OCI-LY1 (cell line): Measurements from ENCODE around the gene CST8.

ENCODE experiments used
- H2AFZ ChIP-seq: fragments of 200-600 bp; sonication (generic), shearing (Covaris generic); 2 replicates; pipeline ENCODE4 v1.6.0; 2014; ENCODE audit warnings: antibody characterized with exemption, mild to moderate bottlenecking, low read length
- H3F3A ChIP-seq: fragments of 200-600 bp; sonication (generic), shearing (Covaris generic); 2 replicates; pipeline ENCODE4 v1.6.0; 2014; ENCODE audit warnings: mild to moderate bottlenecking, antibody characterized with exemption, low read length, moderate library complexity; ENCODE audit not compliant: insufficient read depth
- H3K27ac ChIP-seq: fragments of 200-600 bp; sonication (generic); 2 replicates; pipeline ENCODE4 v1.5.1; 2014; ENCODE audit warnings: low read length, mixed run types, mild to moderate bottlenecking, low read depth; ENCODE audit not compliant: poor library complexity, severe bottlenecking
- H3K27me3 ChIP-seq: fragments of 200-600 bp; sonication (generic); 2 replicates; pipeline ENCODE4 v1.6.0; 2014; ENCODE audit warnings: antibody characterized with exemption, mild to moderate bottlenecking, low read length, moderate library complexity; ENCODE audit not compliant: insufficient read depth
- H3K36me3 ChIP-seq: fragments of 200-600 bp; sonication (generic); 2 replicates; pipeline ENCODE4 v1.6.1; 2014; ENCODE audit warnings: mild to moderate bottlenecking, antibody characterized with exemption, low read length, moderate library complexity, mixed read lengths; ENCODE audit not compliant: insufficient read depth
- H3K4me1 ChIP-seq: fragments of 200-600 bp; sonication (generic); 2 replicates; pipeline ENCODE4 v1.5.1; 2014; ENCODE audit warnings: mild to moderate bottlenecking, low read length, moderate library complexity; ENCODE audit not compliant: insufficient read depth, severe bottlenecking
- H3K4me2 ChIP-seq: fragments of 200-600 bp; sonication (generic), shearing (Covaris generic); 2 replicates; pipeline ENCODE4 v1.6.1; 2014; ENCODE audit warnings: low read length
- H3K4me3 ChIP-seq: fragments of 200-600 bp; sonication (generic); 2 replicates; pipeline ENCODE4 v1.5.1; 2014; ENCODE audit warnings: low read length, low read depth, mild to moderate bottlenecking, mixed read lengths; ENCODE audit not compliant: poor library complexity, severe bottlenecking
- H3K79me2 ChIP-seq: fragments of 200-600 bp; shearing (Covaris generic); 2 replicates; pipeline ENCODE4 v1.6.1; 2016; ENCODE audit warnings: mixed run types, low read length, mixed read lengths; ENCODE audit not compliant: insufficient read depth
- H3K9ac ChIP-seq: fragments of 200-600 bp; sonication (generic), shearing (Covaris generic); 2 replicates; pipeline ENCODE4 v1.6.1; 2014; ENCODE audit warnings: mild to moderate bottlenecking, low read length, mixed read lengths
- H3K9me2 ChIP-seq: fragments of 200-600 bp; sonication (generic), shearing (Covaris generic); 2 replicates; pipeline ENCODE4 v1.6.1; 2014; ENCODE audit warnings: low read depth, mild to moderate bottlenecking, low read length, mixed read lengths
- H3K9me3 ChIP-seq: fragments of 200-600 bp; shearing (Covaris generic); 2 replicates; pipeline ENCODE4 v1.6.1; 2014; ENCODE audit warnings: low read length, mixed read lengths
- H4K20me1 ChIP-seq: fragments of 200-600 bp; sonication (generic), shearing (Covaris generic); 2 replicates; pipeline ENCODE4 v1.6.0; 2016; ENCODE audit warnings: mild to moderate bottlenecking, low read length; ENCODE audit not compliant: insufficient read depth
- EZH2 ChIP-seq: fragments of 200-600 bp; sonication (generic), shearing (Covaris generic); IDR thresholded peaks from 2 replicates; pipeline ENCODE4 v1.8.0; 2017; ENCODE audit warnings: borderline replicate concordance, mixed run types, mild to moderate bottlenecking, antibody characterized with exemption, low read length, moderate library complexity, mixed read lengths
- TF ChIP-seq, protein P1 (sequence below): fragments of 200-600 bp; sonication (generic), shearing (Covaris generic); IDR thresholded peaks from 2 replicates; pipeline ENCODE4 v1.5.1; 2017; ENCODE audit warnings: mild to moderate bottlenecking, antibody characterized with exemption, low read length, moderate library complexity, mixed read lengths

CST8 gene

DNA sequence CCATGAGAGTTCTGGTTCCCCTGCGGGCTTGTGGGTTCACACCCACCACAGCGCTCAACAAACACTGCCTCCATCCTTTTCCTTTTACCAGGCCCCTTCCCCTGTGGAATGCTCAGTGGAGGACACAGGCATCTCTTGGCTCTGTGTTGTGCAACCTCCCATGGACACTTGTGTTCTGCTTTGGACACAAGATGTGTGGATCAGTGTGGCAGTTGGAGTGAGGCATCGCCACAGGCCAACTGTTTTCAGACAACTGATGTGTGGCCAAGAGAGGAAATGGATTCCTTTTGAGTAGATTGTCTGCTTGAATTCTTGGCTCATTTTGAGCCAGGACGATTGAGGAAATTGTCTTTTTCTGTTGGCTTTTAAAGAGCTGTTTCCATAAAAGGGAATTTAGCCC is 26.8 kb downstream of the CST8 start:
- Histone ChIP-seq H3K4me1 (no peaks in the 10 kb centered on the region), H3K9me3 (no peaks in the 10 kb centered on the region), H3K4me2 (no peak overlapping the region), H3K9ac (no peak overlapping the region), H4K20me1 (no peaks in the 10 kb centered on the region), H3K27me3 (0 out of 2 replicates have a peak, but pooled peaks cover 3% of the 10 kb centered on the region), H3K9me2 (no peaks in the 10 kb centered on the region), H3K79me2 (no peaks in the 10 kb centered on the region), H3F3A (no peaks in the 10 kb centered on the region), H2AFZ (no peak overlapping the region), H3K36me3 (no peaks in the 10 kb centered on the region), H3K27ac (no peak overlapping the region), H3K4me3 (no peak overlapping the region)
- TF ChIP-seq, protein P1, sequence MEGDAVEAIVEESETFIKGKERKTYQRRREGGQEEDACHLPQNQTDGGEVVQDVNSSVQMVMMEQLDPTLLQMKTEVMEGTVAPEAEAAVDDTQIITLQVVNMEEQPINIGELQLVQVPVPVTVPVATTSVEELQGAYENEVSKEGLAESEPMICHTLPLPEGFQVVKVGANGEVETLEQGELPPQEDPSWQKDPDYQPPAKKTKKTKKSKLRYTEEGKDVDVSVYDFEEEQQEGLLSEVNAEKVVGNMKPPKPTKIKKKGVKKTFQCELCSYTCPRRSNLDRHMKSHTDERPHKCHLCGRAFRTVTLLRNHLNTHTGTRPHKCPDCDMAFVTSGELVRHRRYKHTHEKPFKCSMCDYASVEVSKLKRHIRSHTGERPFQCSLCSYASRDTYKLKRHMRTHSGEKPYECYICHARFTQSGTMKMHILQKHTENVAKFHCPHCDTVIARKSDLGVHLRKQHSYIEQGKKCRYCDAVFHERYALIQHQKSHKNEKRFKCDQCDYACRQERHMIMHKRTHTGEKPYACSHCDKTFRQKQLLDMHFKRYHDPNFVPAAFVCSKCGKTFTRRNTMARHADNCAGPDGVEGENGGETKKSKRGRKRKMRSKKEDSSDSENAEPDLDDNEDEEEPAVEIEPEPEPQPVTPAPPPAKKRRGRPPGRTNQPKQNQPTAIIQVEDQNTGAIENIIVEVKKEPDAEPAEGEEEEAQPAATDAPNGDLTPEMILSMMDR, result no peak
- no peak for TF ChIP-seq EZH2

DNA sequence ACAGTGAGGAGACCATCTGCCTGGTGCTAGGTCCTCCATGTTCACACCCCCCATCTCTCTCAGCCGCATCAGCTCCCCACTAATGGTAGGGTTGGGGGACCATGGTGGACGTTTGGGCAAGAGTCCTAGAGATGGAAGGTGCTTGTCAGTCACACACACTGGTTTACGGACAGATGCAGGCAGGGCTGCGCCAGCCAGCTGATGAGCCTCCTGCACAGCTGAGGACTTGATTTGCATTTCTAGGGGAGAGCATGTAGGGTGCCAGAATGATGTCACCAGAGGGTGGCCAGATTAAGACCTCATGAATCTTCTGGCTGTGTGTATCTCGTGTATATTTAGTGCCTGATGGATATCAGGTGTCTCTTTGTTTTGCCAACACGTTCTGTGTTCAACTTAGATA is 28.6 kb downstream of the CST8 start:
- no peaks in the 10 kb centered on the region for H3K9me2 ChIP-seq

DNA sequence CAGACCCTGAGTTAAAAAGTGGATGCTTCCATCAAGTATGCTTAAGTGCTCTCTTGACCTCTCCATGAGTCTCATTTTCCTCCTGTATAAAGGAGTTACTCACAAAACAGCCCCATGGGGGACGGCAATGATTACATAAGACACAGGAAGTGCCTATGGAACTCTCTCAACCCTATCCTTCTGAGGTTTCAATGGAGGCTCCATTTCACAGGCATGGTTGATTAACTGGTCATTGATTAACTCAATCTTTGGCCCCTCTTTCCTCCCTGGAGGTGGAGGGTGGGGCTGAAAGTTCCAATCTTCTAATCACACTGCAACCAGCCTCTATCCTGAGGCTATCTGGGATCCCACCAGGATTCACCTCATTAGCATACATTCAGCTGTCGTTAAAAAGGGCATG is 29.3 kb downstream of the CST8 start:
- Histone ChIP-seq H3K36me3 (no peaks in the 10 kb centered on the region), H3K27ac (no peak overlapping the region), H3K4me3 (no peak overlapping the region), H3K4me1 (no peaks in the 10 kb centered on the region), H3K9ac (no peak overlapping the region), H3K27me3 (0 out of 2 replicates have a peak, but pooled peaks cover 3% of the 10 kb centered on the region), H4K20me1 (no peaks in the 10 kb centered on the region), H3K4me2 (no peak overlapping the region), H2AFZ (no peak overlapping the region), H3K79me2 (no peaks in the 10 kb centered on the region), H3F3A (no peaks in the 10 kb centered on the region), H3K9me2 (no peaks in the 10 kb centered on the region), H3K9me3 (no peaks in the 10 kb centered on the region)
- no peak for TF ChIP-seq EZH2
- TF ChIP-seq, protein P1, result no peak

More for the DNA sequence above, 28.6 kb downstream of the CST8 start:
- Histone ChIP-seq H3K36me3 (no peaks in the 10 kb centered on the region), H3K27me3 (0 out of 2 replicates have a peak, but pooled peaks cover 3% of the 10 kb centered on the region), H3F3A (no peaks in the 10 kb centered on the region), H3K4me3 (no peak overlapping the region), H3K4me1 (no peaks in the 10 kb centered on the region), H3K27ac (no peak overlapping the region), H3K79me2 (no peaks in the 10 kb centered on the region), H3K9ac (no peak overlapping the region), H3K4me2 (no peak overlapping the region), H3K9me3 (no peaks in the 10 kb centered on the region), H2AFZ (no peak overlapping the region), H4K20me1 (no peaks in the 10 kb centered on the region)
- TF ChIP-seq, protein P1, result no peak
- TF ChIP-seq EZH2, result no peak
